Rectal smooth muscle tissue (tissue), 1 donor: ENCODE data around the gene SLC6A3.
"Not testable (repeated sequence)": the region's sequence is repeated elsewhere in the genome, so short reads cannot be mapped to it uniquely, and the experiment has no call there.

Experiments
- H3K27ac ChIP-seq: one replicate; pipeline ENCODE4 v1.7.0; 2013; ENCODE audit warnings: low read depth, low read length, inconsistent platforms
- H3K27me3 ChIP-seq: one replicate; pipeline ENCODE4 v1.7.0; 2013; ENCODE audit warnings: low read length; ENCODE audit not compliant: control insufficient read depth, insufficient read depth
- H3K36me3 ChIP-seq: one replicate; pipeline ENCODE4 v1.7.0; 2013; ENCODE audit warnings: low read length; ENCODE audit not compliant: control insufficient read depth, insufficient read depth
- H3K4me1 ChIP-seq: one replicate; pipeline ENCODE4 v1.7.0; 2013; ENCODE audit warnings: low read length; ENCODE audit not compliant: control insufficient read depth, insufficient read depth
- H3K4me3 ChIP-seq: one replicate; pipeline ENCODE4 v1.7.0; 2013; ENCODE audit warnings: low read length
- H3K9ac ChIP-seq: one replicate; pipeline ENCODE4 v1.7.0; 2013; ENCODE audit warnings: low read length

The SLC6A3 gene

DNA sequence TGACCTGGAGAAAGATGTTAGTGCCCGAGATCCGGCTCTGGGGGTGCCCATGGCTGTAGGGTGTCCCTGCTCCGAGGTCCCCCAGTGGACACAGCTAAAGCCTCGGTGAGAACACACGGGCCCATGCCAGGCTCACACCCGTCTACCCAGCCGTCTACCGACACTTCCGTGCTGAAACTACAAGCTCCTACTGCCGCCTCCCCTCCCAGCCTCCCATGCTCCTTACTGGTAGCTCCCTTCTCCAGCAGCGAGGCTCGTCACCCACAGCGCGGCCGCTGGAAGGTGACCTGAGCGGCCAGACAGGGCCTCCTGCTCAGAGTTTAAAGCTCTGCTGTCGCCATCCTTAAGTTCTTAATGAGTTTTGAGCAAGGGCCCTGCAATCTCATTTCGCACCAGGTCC, 67.1 kb downstream of the SLC6A3 start:
- no peaks in the 10 kb centered on the region for H3K36me3 ChIP-seq
- no peak overlapping the region for H3K9ac ChIP-seq
- no peak overlapping the region for H3K27ac ChIP-seq
- H3K27me3 ChIP-seq = peaks cover 6% of the 10 kb centered on the region
- H3K4me3 ChIP-seq = no peak overlapping the region
- no peaks in the 10 kb centered on the region for H3K4me1 ChIP-seq

DNA sequence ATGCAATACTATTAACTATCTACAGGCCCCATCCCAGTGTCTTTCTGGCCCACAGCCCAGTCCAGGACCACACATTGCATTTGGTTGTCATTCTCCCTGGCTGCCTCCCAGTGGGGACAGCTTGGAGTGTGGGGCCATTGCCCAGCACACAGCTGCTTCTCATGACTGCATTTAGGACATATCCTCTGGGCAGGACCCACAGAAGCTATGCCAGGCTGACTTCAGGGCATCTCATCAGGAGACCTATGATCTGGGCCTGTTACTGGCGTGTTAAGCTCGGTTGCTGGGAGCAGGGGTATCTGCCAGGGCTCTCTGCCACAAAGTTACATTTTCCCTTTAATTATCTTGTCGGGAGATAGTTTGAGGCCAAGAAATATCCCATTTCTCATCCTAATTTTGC, 68.3 kb downstream of the SLC6A3 start:
- peaks cover 6% of the 10 kb centered on the region for H3K27me3 ChIP-seq
- no peak overlapping the region for H3K9ac ChIP-seq
- H3K36me3 ChIP-seq = no peaks in the 10 kb centered on the region
- no peak overlapping the region for H3K27ac ChIP-seq
- H3K4me1 ChIP-seq = no peaks in the 10 kb centered on the region
- H3K4me3 ChIP-seq = no peak overlapping the region

DNA sequence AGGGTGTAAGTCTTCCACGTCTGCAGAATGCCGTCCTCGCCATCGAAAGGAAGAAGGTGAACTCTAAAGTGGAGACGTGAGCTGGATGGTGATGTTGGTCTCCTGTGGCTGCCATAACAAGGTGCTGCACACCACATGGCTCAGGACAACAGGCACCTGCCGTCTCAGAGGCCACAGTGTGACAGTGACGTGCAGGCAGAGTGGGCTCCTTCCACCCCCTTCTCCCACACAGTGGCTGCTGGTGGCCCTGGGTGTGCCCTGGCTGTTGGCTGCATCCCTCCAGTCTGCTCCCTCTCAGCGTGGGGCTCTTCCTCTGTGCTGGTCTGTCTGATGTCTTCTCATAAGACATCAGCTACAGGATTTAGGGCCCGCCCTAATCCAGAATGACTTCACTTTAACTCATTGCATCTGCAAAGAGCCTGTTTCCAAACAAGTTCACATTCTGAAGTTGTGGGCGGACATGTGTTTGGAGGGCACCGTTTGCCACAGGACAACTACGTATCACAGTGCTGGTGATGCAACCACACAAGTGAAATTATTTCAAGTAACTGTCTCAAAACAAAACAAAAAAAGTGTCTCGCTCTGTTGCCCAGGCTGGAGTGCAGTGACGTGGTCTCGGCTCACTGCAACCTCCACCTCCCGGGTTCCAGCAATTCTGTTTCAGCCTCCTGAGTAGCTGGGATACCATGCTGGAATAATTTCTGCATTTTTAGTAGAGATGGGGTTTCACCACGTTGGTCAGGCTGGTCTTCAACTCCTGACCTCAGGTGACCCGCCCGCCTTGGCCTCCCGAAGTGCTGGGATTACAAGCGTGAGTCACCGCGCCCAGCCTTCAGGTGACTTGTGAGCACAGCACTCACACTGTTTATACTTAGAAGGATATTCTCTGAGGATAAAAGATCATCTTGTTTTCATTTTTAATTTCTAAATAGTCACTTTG, 69.1 kb downstream of the SLC6A3 start:
- Histone ChIP-seq H3K4me1 (no peaks in the 10 kb centered on the region), H3K9ac (no peak overlapping the region), H3K36me3 (no peaks in the 10 kb centered on the region), H3K27me3 (peaks cover 6% of the 10 kb centered on the region), H3K4me3 (no peak overlapping the region), H3K27ac (no peak overlapping the region)

DNA sequence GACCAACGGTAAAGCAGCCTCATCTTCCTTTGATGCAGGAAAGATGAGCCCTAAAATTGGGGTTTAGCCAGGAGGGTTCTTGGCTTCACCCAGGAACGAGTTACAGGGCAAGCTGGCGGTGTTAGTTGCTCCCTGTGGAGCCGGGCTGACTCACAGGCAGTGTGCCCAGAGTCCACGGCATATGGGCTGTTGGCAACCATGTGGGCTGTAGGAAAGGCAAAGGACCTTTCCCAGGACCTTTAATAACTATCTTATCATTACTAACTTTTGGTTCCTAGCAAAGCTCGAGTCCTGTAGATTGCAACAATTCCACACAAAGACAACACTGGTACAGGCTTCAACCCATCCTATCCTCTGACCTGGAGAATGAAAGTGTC, 70.6 kb downstream of the SLC6A3 start:
- H3K4me1 ChIP-seq = no peaks in the 10 kb centered on the region
- H3K9ac ChIP-seq = no peak overlapping the region
- peaks cover 5% of the 10 kb centered on the region for H3K27me3 ChIP-seq
- H3K27ac ChIP-seq = no peak overlapping the region
- no peaks in the 10 kb centered on the region for H3K36me3 ChIP-seq
- H3K4me3 ChIP-seq = no peak overlapping the region

- peaks cover 3% of the 10 kb centered on the region for H3K27me3 ChIP-seq
- no peaks in the 10 kb centered on the region for H3K36me3 ChIP-seq
- no peak overlapping the region for H3K4me3 ChIP-seq
- no peak overlapping the region for H3K27ac ChIP-seq
- no peak overlapping the region for H3K9ac ChIP-seq
- H3K4me1 ChIP-seq = no peaks in the 10 kb centered on the region
Measured at GRCh38 chr5:1374030-1374678, 71.1 kb downstream of the SLC6A3 start.

DNA sequence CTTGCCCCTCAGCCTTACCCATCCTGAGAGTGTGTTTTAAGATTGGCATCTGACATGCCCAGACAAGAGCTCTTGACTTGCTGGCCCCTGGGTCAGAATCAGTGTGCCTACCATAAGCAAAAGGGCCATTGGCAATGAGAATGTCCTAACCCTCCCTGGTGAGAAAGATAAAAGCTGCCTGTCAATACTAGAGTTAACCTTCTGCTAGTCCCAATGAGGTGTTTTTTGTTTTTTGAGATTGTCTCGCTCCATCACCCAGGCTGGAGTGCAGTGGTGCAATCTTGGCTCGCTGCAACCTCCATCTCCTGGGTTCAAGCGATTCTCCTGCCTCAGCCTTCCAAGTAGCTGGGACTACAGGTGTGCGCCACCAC, 73.3 kb downstream of the SLC6A3 start:
- H3K27me3 ChIP-seq, H3K4me1 ChIP-seq, H3K4me3 ChIP-seq, H3K36me3 ChIP-seq, H3K9ac ChIP-seq, H3K27ac ChIP-seq: not testable (repeated sequence)

DNA sequence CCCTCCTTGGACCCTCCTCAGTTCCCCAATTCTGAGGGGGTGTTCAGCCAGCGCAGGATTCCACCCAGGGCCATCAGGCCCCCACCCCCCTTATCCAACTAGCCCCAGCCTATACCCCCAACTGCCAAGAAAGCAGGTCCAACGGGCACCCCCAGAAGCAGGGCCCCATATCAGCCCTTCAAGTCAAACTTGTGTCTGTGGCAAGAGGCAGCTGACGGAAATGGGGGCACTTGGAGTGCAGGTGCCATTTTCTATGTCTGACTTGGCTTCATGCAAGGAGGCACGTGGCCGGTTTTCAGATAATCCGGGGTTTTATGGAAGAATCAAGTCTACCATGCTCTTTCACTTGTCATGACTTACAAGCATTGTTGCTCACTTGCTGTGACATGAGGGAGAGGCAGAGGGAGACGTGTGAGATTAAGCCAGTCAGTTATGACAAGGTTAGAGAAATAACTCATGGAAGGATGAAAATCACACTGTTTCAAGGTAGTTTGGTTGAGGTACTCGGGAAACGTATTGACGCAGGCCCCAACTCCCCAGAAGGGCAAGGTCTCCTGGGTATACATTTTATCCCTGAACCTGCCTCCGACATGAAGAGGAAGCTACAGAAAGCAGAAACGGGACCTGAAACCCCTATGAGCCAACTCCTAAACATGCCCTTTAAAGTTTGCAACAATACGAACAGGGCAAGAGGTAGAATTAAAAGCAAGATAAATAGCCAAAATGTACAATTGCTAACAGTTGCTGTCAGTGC, 73.8 kb downstream of the SLC6A3 start:
- H3K27me3 ChIP-seq = no peaks in the 10 kb centered on the region
- no peak overlapping the region for H3K9ac ChIP-seq
- no peaks in the 10 kb centered on the region for H3K36me3 ChIP-seq
- no peak overlapping the region for H3K27ac ChIP-seq
- no peak overlapping the region for H3K4me3 ChIP-seq
- H3K4me1 ChIP-seq = no peaks in the 10 kb centered on the region

DNA sequence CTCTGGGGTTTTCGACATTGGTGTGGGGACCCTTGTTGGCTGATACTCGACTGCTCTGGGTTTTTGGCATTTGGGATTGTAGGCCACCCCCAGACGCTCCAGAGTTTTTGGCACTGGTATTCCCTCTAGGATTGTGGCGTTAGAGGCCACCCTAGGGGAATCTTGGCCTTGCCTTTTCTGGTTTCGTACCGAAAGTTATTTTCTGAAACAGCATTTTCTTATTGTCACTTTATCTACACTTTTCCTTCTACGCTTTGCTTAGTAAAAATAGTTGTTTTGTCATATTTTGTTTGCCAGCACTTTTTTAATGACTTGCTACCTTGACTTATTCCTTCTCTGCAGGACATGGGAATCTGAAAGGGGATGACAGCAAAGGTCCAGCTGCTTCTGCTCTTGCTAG, 75.2 kb downstream of the SLC6A3 start:
- Histone ChIP-seq H3K36me3 (no peaks in the 10 kb centered on the region), H3K4me3 (no peak overlapping the region), H3K4me1 (no peaks in the 10 kb centered on the region), H3K27me3 (no peaks in the 10 kb centered on the region), H3K9ac (no peak overlapping the region), H3K27ac (no peak overlapping the region)

DNA sequence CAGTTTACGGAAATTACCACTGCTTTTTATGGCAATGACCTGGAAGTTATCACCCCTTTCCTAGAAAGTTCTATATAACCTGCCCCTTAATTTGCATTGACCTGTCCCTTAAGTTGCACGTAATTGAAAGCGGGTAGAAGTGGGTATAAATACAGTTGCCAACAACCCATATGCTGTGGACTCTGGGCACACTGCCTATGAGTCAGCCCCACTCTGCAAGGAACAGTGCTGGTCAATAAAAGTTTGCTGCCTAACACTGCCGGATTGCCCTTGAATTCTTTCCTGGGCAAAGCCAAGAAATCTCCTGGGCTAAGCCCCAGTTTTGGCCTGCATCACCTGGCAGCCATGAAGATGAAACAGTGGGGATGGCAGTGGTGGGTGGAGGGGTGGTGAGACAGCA, 76.5 kb downstream of the SLC6A3 start:
- Histone ChIP-seq H3K4me1 (no peaks in the 10 kb centered on the region), H3K9ac (no peak overlapping the region), H3K27ac (no peak overlapping the region), H3K36me3 (no peaks in the 10 kb centered on the region), H3K27me3 (no peaks in the 10 kb centered on the region), H3K4me3 (no peak overlapping the region)

DNA sequence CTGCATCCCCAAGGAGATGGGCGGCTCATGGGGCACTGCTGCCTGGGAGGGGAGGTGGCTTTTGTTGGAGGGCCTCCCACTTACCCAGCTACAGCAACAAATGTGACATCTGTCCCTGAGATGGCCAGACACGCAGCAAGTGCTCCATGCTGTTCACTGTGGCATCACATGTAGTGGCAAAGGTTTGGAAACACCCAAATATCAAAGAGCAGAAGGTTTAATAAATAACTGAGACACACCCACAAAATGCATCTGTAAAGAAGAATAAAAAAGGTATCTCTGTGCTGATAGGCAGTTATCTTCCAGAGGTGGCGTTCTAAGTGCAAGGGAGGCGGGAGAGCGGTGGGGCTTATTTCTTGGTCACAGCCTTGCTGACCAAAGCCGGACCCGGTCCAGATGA, 77.0 kb downstream of the SLC6A3 start:
- no peak overlapping the region for H3K4me3 ChIP-seq
- H3K4me1 ChIP-seq = no peaks in the 10 kb centered on the region
- no peaks in the 10 kb centered on the region for H3K36me3 ChIP-seq
- H3K9ac ChIP-seq = no peak overlapping the region
- H3K27me3 ChIP-seq = peaks cover 3% of the 10 kb centered on the region
- H3K27ac ChIP-seq = no peak overlapping the region

GRCh38 chr5:1367149-1367548, 78.1 kb downstream of the SLC6A3 start:
- Histone ChIP-seq H3K27ac (no peak overlapping the region), H3K4me3 (no peak overlapping the region), H3K4me1 (no peaks in the 10 kb centered on the region), H3K36me3 (no peaks in the 10 kb centered on the region), H3K27me3 (peaks cover 3% of the 10 kb centered on the region), H3K9ac (no peak overlapping the region)

GRCh38 chr5:1366514-1366913, 78.7 kb downstream of the SLC6A3 start:
- peaks cover 3% of the 10 kb centered on the region for H3K27me3 ChIP-seq
- no peak overlapping the region for H3K27ac ChIP-seq
- H3K36me3 ChIP-seq = no peaks in the 10 kb centered on the region
- no peak overlapping the region for H3K9ac ChIP-seq
- H3K4me3 ChIP-seq = no peak overlapping the region
- H3K4me1 ChIP-seq = no peaks in the 10 kb centered on the region
